Left lung (tissue), 10 donors: ENCODE data around the gene EDN1. TPM values are rescaled to one million over a fixed set of nuclear protein-coding genes. Genes with fewer than 3 reads are reported as not detected.

ENCODE experiments used
- ATAC-seq: fragments of 200-7000 bp; cut with Tn5 transposase; one replicate; pipeline ENCODE4 v1.9.1; 2020; ENCODE audit warnings: moderate library complexity
- DNase-seq, 4 donors: peaks; one replicate each; pipeline ENCODE4 v3.0.0-alpha.2; 2013 to 2020
- H3K27ac ChIP-seq, 2 donors: fragments of 200-600 bp; sonication (generic) in 1 of 2; one replicate each; pipeline versions ENCODE4 v1.5.0 to v1.8.0; 2020 to 2021
- H3K27me3 ChIP-seq, 2 donors: fragments of 200-600 bp; sonication (generic) in 1 of 2; one replicate each; pipeline versions ENCODE4 v1.5.0 to v1.8.0; 2020 to 2021
- H3K36me3 ChIP-seq, 2 donors: fragments of 200-600 bp; sonication (generic) in 1 of 2; one replicate each; pipeline versions ENCODE4 v1.5.0 to v1.8.0; 2020 to 2021
- H3K4me1 ChIP-seq, 2 donors: fragments of 200-600 bp; one replicate each; pipeline ENCODE4 v1.8.0; 2021
- H3K4me3 ChIP-seq, 2 donors: fragments of 200-600 bp; sonication (generic) in 1 of 2; one replicate each; pipeline versions ENCODE4 v1.5.0 to v1.8.0; 2020 to 2021; ENCODE audit warnings: mild to moderate bottlenecking in 1 of 2
- H3K9me3 ChIP-seq, 2 donors: fragments of 200-600 bp; sonication (generic) in 1 of 2; one replicate each; pipeline versions ENCODE4 v1.5.0 to v1.8.0; 2020 to 2021
- intact Hi-C, 2 donors: fragments of 100-400 bp; cut with DNase I; formaldehyde crosslinking; loops; one replicate each; pipeline versions ENCODE4 v1.11.2 to v1.14.2; 2022
- polyA plus RNA-seq, 6 donors: library from polyadenylated mRNA; unstranded; fragments of 120-200 nt; gene quantifications; one replicate each; pipeline ENCODE4 v1.2.1, GENCODE V29; 2013; ENCODE audit not compliant: insufficient read length in 6 of 6
- total RNA-seq, 2 donors: library from RNA; stranded (reverse); fragmentation: NEBNext Ultra II Directional; extraction: Animal tissue kit (Norgen Biotek cat#: 25700); gene quantifications; one replicate each; pipeline ENCODE4 v1.2.1, GENCODE V29; 2021
- TF ChIP-seq, protein P1 (sequence below), 2 donors: fragments of 200-600 bp; sonication (generic) in 1 of 2; IDR thresholded peaks; one replicate each; pipeline versions ENCODE4 v1.5.0 to v1.8.0; 2021; ENCODE audit warnings: antibody characterized with exemption in 2 of 2
- donor health status: DM: no; HTN: yes; CAD: no.
- donor health status: DM: no; HTN: no; CAD: no.

The EDN1 gene
- total and polyA plus RNA-seq, 8 donors: 21.7 to 58.9 (median 38.9) TPM

- Histone ChIP-seq H3K9me3 (no peaks in the 10 kb centered on the region), H3K27me3 (no peaks in the 10 kb centered on the region), H3K4me3 (no peak overlapping the region), H3K36me3 (no peaks in the 10 kb centered on the region), H3K27ac (no peak overlapping the region), H3K4me1 (peaks cover 0 to 17% of the 10 kb centered on the region in 2 donors)
- no peak for DNase-seq
- ATAC-seq: no peak
- TF ChIP-seq, protein P1, sequence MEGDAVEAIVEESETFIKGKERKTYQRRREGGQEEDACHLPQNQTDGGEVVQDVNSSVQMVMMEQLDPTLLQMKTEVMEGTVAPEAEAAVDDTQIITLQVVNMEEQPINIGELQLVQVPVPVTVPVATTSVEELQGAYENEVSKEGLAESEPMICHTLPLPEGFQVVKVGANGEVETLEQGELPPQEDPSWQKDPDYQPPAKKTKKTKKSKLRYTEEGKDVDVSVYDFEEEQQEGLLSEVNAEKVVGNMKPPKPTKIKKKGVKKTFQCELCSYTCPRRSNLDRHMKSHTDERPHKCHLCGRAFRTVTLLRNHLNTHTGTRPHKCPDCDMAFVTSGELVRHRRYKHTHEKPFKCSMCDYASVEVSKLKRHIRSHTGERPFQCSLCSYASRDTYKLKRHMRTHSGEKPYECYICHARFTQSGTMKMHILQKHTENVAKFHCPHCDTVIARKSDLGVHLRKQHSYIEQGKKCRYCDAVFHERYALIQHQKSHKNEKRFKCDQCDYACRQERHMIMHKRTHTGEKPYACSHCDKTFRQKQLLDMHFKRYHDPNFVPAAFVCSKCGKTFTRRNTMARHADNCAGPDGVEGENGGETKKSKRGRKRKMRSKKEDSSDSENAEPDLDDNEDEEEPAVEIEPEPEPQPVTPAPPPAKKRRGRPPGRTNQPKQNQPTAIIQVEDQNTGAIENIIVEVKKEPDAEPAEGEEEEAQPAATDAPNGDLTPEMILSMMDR (IDR thresholded peaks at IDR 0.05): no peak
- intact Hi-C loops: no loop called here
Measured at GRCh38 chr6:12245763-12246718, 44.1 kb upstream of the EDN1 start.

GRCh38 chr6:12246900-12247299 is 43.3 kb upstream of the EDN1 start:
- Histone ChIP-seq H3K9me3 (no peaks in the 10 kb centered on the region), H3K27ac (no peak overlapping the region)
- ATAC-seq: no peak

DNA sequence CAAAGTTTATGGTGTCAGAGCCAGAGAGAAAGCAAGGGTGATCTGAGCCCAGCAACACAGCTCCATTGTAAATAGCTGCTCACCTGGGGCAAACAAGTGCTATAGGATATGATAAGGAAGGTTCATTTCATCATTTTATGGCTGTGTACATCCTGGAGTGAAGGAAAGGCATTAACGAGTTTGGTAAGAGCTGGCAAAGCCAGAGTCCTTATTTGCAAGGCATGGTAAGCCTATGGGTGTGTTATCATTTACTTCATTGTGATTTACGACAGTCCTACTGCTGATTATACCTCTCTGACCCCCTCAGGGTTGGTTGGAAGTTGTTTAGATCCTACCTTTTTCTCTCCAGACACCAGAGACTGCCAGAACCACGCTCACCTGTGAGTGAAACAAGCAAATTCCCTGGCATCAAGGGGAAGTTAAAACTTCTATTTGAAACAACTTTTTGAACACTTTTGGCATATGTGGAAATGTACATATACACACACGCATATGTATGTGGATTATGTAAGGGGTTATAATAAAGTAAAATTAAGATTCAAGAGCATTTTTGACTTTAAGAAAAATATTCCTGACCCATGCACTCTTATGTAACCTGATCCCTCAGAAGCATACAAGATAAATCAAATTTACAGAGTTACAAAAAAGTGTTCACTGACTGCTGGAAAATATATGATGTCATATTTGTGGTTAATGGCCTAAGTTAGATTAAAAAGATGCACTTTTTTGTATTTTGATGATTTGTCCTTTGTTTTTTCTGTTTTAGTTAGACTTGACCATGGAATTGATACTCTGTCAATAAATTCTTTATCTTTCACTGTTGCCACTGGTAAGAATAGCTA is 40.4 kb upstream of the EDN1 start:
- H3K27me3 ChIP-seq: no peaks in the 10 kb centered on the region
- H3K9me3 ChIP-seq: no peaks in the 10 kb centered on the region
- H3K36me3 ChIP-seq: no peaks in the 10 kb centered on the region
- H3K4me1 ChIP-seq: no peaks in the 10 kb centered on the region
- no peak overlapping the region for H3K27ac ChIP-seq
- intact Hi-C loops: no loop called here
- no peak for DNase-seq
- TF ChIP-seq, protein P1 (IDR thresholded peaks at IDR 0.05): no peak
- no peak for ATAC-seq
- no peak overlapping the region for H3K4me3 ChIP-seq

More at GRCh38 chr6:12246900-12247299, 43.3 kb upstream of the EDN1 start:
- Histone ChIP-seq H3K36me3 (no peaks in the 10 kb centered on the region), H3K4me1 (peaks cover 0 to 9% of the 10 kb centered on the region in 2 donors), H3K4me3 (no peak overlapping the region), H3K27me3 (no peaks in the 10 kb centered on the region)
- DNase-seq: no peak
- TF ChIP-seq, protein P1 (IDR thresholded peaks at IDR 0.05): no peak
- intact Hi-C loops: no loop called here

GRCh38 chr6:12250383-12250770 is 39.8 kb upstream of the EDN1 start:
- H3K27me3 ChIP-seq: no peaks in the 10 kb centered on the region
- no peaks in the 10 kb centered on the region for H3K36me3 ChIP-seq
- no peaks in the 10 kb centered on the region for H3K4me1 ChIP-seq
- intact Hi-C loops: no loop called here
- ATAC-seq: no peak
- H3K9me3 ChIP-seq: no peaks in the 10 kb centered on the region
- H3K27ac ChIP-seq: no peak overlapping the region
- no peak overlapping the region for H3K4me3 ChIP-seq
- DNase-seq: no peak
- TF ChIP-seq, protein P1 (IDR thresholded peaks at IDR 0.05): no peak

GRCh38 chr6:12254210-12254609 is 36.0 kb upstream of the EDN1 start:
- no peaks in the 10 kb centered on the region for H3K27me3 ChIP-seq
- no peaks in the 10 kb centered on the region for H3K4me1 ChIP-seq
- no peaks in the 10 kb centered on the region for H3K9me3 ChIP-seq
- TF ChIP-seq, protein P1 (IDR thresholded peaks at IDR 0.05): no peak
- H3K27ac ChIP-seq: no peak overlapping the region
- intact Hi-C loops: no loop called here
- DNase-seq: no peak
- ATAC-seq: no peak
- no peaks in the 10 kb centered on the region for H3K36me3 ChIP-seq
- H3K4me3 ChIP-seq: no peak overlapping the region
